T-helper 9 cell (primary cell): ENCODE data around the gene MAEA.
"Not testable (repeated sequence)": the region's sequence is repeated elsewhere in the genome, so short reads cannot be mapped to it uniquely, and the experiment has no call there.

Source experiments
- DNase-seq: peaks from one replicate; pipeline ENCODE4 v3.0.0-alpha.2; 2020

Gene MAEA

DNA sequence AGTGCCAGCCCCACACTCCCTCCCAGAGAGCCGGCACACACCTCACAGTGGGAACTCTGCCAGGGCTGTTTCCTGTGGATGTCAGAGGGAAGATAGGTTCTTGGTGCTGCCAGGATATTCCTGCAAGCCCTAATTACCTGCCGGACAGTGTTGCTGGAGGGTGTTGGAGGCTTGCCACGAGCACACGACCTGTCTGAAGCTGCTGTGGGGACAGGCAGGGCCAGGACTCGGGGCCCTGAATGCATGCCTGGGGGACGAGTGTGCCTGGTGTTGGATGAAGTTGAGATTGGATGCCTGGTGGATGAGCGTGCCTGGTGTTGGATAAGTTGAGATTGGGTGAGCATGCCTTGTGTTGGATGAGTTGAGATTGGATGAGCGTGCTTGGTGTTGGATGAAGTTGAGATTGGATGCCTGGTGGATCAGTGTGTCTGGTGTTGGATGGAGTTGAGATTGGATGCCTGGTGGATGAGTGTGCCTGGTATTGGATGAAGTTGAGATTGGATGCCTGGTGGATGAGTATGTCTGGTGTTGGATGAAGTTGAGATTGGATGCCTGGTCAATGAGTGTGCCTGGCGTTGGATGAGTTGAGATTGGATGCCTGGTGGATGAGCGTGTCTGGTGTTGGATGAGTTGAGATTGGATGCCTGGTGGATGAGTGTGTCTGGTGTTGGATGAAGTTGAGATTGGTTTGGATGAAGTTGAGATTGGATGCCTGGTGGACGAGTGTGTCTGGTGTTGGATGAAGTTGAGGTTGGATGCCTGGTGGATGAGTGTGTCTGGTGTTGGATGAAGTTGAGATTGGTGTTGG lies 34.1 kb downstream of the MAEA start:
- no peak for DNase-seq

DNA sequence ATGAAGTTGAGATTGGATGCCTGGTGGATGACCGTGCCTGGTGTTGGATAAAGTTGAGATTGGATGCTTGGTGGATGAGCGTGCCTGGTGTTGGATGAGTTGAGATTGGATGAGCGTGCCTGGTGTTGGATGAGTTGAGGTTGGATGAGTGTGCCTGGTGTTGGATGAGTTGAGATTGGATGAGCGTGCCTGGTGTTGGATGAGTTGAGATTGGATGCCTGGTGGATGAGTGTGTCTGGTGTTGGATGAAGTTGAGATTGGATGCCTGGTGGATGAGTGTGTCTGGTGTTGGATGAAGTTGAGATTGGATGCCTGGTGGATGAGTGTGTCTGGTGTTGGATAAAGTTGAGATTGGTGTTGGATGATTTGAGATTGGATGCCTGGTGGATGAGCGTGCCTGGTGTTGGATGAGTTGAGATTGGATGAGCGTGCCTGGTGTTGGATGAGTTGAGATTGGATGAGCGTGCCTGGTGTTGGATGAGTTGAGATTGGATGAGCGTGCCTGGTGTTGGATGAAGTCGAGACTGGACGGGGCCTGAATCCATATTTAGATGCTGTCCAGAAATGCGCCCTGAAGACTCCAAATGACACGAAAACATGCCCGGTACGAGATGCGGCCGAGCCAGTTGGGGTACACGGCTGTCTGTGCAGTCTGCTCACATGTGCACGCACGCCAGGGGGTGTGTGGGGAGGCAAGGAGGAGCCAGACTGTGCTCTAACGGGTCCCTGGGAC lies 34.9 kb downstream of the MAEA start:
- not testable (repeated sequence) for DNase-seq

DNA sequence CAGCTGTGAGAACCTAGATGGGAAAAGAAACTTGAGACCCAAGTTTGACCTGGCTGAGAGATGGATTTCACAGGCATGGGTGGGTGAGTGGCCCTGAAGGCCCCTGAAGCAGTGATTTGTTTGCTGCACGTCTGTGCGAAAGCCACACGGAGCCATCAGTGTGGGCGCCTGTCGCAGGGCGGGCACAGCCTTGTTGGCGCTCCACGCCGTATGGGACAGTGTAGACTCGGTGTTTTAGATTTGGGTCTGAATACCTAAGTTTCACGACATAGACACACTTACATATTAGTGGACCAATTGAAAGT lies 35.4 kb downstream of the MAEA start:
- DNase-seq: no peak

DNA sequence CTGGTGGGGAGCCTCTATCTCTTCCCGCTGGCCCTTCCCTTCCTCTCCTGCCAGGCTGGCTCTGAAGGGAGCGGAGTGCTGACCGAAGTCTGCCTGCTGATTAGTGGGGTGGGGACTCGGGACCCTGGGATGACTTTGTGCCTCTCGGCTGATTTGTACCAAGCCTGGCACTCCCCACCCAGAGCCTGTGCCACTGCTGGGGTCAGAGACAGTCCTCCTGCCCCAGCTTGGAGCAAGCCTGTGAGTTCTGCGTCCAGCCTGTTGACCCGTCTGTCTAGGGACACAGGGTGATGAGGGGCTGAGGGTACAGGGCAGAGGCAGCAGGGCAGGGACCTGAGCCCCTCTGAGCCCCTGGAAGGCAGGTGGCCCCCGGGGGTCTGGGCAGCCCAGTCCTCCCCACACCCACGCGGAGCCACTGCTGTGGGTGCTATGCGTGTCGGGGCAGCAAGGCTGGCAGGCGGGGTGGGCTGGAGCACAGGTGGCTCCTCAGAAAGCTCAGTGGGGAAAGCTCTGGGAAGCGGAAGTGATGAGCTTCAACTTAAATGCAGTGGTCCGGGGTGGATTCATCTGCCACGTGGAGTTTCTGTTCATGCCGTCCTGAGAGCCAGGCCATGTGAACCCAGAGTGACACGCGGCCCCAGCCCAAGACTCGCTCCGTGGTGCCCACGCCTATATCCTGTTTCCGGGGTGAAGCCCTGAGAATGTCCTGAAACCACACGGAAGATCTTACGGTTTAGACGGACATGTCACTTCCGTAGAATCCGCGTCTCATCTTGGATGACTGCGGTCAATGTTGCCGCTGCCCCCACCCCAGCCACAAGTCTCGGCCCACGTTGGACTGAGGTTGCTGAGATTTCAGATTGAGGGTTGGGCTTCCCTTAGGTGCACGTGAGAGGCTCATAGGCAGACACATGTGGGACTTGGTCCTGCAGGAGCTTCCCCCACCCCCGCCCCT lies 36.3 kb downstream of the MAEA start:
- no peak for DNase-seq

DNA sequence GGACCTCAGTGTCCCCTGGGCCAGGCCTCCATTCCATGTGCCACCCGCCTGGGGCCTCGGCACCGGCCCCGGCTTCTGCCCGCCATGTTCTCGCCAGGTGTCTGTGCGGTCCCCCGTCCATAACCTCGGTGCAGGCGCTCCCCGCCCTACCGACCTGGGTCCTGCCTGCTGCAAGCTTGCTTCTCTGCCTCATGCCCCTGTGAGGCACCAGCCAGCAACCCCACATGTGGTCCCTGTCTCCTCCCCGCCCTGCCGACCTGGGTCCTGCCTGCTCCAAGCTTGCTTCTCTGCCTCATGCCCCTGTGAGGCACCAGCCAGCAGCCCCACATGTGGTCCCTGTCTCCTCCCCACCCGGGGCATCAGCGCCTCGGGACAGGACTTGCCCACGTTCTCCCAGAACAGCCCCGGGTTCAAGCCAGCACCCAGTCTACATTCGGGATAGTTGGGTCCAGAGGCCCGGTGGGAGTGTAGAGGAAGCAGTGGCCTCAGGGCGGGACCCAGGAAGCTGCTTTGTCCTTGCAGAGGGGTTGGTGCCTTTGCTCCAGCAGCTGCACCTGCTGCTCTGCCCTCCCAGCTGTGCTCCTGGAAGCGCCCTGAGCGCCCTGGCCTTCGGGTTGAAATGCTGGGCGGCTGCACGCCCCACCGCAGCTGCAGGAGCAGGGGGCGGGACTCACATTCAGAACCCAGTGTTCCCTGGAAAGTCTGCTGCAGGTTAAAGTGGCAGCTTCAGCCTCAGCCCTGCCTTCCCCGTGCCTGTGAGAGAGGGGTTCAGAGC lies 37.2 kb downstream of the MAEA start:
- no peak for DNase-seq

DNA sequence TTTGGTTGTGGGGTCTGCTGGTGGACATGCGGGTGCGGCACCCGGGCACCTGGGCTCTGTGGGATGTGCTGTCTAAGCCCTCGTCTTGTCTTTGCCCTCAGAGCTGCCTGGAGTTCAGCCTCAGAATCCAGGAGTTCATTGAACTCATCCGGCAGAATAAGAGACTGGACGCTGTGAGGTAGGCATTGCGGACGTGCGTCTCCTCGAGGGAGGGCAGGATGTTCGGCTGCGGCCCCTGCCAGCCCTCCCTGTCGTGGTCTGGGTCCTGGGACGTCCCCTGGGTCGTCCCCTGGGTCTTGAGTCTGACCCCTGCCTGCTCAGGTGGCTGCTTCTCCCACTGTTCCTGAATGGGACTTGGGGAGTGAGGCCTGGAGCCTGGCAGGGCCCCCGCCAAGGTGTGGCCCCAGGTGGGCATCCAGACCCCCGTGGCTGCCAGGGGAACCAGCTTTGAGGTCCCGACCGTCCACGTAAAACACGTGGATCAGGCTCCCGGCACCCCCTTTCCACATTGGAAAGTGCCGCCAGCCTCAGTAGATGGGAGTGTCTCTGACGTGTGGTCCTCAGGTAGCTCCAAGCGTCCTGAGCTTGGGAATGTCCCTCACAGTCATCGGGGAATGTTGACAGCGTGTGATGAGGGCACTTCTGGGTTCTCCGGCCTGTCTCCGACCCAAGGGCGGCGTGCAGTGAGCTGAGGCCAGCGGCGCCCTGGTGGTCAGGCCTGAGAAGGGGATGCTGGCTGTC lies 38.0 kb downstream of the MAEA start:
- DNase-seq: no peak

DNA sequence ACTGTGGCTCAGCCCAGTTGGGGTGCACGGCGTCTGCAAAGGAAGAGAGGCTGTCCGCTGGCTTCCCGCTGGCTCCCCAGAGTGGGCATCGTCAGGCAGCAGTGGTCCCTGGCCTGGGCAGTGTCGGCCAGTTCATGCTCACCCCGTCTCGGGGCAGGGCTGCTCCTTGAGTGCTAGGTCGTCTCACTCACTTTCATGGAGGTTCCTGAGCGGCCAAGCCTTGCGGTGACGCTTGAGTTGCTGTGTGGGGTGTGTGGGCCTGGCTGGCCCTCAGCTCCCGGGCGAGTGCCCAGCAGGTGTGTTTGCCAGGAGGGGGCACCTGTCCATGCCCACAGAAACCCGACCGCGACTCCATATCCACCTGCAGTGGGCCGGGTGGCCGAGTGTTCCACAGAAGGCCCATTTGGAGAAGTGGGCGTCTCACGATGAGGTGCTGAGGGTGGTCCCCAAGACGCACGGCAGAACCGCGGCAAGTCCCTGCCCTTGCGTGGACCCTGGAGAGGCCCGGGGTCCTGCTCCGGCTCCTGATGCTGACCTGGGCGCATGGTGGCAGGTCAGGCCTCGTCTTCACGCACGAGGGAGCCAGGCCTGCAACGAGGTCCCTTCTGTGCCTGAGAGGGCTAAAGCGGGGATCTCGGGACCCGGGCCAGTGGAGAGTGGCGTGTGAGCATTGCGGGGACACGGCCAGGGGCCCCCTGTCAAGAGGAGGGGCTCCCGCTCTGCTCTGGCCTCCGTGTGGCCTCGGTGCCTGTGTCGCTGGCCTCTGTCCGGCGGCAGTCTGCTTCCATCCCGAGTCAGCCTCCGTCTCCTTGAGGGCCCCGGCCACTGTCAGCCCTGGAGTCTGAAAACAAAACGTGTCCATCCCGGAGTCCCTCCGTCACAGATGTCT lies 38.8 kb downstream of the MAEA start:
- no peak for DNase-seq

DNA sequence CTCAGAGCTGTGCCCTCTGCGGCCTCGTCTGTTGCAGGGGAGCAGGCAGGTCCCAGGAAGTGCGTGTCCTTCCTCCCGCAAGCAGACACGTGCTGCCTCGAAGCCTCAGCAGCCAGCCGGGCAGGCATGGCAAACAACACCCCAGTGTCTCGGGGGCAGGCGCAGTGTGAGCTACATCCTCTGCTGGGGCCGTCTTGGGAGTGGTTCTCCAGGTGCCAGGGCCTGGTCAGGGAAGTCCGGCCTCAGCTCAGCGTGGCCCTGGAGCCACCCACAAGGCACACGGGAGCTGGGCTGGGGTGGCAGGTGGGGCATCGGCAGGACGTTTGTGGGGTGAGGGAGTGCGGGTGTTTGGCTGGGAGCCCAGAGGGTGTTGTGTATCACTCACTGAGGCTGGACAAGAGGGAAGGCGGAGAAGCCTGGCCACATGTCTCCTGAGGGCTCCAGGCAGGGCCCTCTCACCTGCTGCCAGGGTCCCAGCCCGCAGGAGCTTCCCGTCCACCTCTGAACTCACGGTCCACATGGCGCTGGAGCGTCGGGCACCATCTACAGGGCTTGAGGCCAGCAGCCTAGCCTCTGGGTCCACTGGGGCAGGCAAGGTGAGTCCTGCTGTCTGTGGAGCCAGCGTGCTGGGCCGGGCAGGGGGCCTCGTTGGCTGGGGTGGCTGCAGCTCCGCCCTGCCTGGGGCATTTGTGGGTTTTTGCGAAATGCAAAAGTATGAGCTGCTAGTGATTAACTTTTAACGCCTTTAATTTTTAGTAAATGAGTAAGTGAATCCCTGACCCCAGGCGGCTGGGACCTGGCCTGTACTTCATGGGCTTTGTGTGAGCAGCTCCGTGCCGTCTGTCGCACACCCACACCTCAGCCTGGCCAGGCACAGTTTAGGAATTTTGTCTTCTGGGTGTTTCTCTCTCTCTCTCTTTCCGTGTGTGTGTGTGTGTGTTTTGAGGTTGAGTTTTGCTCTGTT lies 40.0 kb downstream of the MAEA start:
- peak; percentile 66 for DNase-seq

DNA sequence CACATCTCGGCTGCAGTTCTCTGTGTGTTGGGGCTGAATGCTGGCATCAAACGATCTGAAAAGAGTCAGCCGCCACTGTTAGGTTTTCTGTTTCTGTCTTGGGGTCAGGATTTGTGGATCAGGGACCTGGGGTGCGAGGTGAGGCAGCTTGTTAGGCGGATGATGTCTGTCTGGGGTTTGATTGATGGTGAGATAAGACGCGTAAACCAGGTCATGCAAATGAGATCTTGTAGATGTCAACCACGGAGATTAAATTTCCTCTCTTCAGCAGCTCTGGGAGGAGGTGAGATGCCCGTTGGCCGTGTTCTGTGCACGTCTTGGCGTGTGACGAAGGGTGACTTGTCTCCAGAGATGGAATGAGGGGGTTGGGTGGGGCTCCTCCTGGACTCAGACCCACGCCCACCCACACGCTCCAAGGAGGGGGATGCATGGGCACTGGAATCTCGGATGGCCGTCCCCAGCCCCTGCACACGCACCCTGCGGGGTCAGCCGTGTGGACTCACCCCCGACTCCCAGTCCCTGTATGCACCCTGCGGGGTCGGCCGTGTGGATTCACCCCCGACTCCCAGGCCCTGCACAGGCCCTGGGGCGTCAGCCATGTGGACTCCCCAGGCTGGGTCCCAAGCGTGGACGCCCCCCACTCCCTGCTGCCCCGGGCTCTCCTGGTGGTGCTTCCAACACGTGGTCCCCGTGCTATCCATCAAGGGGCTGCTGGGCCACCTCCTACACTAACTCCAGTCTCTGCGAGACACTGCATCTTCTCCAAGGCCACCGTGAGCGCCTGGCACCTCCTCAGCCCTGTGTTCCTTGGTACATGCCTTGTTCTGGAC lies 41.3 kb downstream of the MAEA start:
- DNase-seq: peak; percentile 55

DNA sequence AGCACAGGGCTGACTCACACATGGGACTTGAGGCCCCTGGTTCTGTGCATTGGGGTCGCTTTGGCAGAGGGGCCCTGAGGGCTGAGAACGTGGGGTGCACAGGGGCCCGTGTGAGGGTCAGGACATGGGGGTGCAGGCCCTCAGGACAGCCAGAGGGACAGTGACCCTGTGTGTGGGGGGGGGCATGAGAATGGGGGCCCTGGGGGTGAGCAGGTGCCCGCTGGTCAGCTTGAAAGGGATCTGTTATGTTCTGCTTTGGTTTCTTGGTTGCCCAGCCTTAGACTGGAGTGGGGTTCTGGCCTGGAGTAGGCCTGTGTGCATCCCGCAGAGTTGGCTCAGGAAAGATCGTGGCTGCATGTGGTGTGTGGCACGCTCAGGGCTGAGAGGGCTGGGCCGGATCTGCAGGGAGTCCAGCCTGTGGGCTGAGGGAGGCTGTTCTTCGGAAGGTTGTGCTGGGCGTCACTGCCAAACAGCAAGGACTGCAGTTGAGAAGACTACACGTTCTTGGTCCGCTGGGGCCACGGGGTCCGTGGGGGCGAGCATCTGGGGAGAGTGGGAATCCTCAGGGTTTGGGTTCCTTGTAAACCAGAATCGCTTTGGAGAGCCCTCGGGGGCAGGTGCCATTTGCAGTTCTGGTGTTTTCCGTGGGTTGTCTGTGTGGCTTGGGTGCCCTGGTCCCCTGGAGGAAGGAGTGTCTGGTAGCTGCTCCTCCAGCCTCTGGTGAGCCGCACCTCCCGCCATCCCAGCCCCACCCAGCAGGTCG lies 42.1 kb downstream of the MAEA start:
- DNase-seq: no peak

DNA sequence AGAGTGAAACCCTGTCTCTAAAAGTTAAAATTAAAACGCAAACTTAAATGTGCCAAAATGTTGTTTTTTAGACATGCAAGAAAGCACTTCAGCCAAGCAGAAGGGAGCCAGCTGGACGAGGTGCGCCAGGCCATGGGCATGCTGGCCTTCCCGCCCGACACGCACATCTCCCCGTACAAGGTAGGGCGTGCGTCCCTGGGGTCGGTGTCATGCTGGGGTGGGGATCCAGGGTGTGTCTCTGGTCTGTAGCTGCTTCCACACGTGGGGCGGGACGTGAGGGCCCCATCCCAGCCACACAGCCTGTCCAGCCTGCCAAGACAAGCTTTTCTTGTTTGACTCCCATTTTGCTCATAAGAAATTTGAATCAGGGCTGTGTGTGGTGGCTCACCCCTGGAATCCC lies 43.0 kb downstream of the MAEA start:
- DNase-seq: no peak

DNA sequence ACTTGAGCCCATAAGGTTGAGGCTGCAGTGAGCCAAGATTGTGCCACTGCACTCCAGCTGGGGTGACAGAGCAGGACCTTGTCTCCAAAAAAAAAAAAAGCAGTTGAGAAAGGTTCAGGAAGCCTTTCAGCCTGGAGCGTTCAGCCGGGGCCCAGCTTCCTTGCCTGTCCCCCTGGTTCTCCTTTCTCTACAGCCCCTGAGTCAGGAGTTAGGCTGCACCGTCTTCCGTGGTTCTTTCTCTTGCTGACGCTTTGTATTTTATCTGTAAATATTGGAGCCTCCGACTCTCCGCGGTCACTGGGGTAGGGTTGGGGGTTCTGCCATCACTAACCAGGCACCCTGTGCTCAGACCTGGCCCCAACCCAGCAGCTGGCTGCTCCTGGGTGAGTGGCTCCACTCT lies 43.6 kb downstream of the MAEA start:
- DNase-seq: no peak

DNA sequence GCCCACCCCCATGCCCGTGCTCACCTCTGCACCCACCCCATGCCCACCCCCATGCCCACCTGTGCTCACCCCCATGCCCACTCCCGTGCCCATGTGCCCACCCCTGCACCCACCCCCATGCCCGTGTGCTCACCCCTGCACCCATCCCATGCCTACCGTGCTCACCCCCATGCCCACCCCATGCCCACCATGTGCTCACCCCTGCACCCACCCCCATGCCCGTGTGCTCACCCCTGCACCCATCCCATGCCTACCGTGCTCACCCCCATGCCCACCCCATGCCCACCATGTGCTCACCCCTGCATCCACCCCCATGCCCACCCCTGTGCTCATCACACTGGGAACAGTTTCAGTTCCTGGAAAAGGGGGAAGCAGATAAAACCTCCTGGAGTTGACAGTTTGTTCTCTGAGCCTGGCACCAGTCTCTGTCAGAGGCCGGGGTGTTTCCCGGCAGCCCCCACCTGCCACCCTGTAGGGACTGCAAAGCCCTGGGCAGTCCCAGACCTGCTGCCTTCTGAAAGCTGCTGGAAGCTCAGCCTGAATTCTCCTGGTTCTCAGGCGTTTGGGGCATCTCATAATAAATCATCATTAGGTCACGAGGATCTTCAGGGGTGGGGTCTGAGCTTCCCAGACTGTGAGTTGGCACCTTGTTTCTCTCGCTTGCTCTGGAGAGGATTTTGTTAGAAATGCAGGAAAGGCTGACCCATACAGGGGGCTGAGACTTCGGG lies 44.3 kb downstream of the MAEA start:
- DNase-seq: not testable (repeated sequence)

DNA sequence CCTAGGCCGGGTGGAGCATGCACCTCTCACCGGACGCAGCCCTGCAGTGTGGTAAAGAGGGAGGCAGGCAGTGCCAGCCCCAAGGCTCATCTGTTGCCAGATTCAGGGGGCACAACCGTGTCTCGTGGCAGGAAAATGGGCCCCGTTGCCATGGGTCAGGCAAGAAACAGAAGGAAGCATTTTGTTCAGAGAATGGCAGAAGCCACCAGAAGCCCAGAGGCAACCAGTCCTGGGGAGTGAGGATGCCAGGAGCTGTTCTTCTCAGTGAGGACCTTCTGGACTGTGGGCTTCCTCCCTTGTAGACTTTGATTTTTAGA lies 44.8 kb downstream of the MAEA start:
- no peak for DNase-seq

DNA sequence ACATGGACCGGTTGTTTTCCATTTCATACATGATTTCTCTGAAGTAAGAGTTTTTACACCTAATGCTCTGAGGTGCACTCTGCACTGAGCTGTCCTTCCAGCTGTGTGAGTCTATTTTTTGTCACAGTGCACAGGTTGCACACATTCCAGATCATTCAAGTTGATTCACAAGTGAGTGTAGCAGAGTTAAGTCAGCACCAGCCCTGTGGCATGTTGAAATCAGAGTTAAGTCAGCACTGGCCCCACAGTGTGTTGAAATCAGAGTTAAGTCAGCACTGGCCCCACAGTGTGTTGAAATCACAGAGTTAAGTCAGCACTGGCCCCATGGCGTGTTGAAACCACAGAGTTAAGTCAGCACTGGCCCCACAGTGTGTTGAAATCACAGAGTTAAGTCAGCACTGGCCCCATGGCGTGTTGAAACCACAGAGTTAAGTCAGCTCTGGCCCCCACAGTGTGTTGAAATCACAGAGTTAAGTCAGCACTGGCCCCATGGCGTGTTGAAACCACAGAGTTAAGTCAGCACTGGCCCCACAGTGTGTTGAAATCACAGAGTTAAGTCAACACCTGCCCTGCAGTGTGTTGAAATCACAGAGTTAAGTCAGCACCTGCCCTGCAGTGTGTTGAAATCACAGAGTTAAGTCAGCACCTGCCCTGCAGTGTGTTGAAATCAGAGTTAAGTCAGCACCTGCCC lies 45.6 kb downstream of the MAEA start:
- not testable (repeated sequence) for DNase-seq

DNA sequence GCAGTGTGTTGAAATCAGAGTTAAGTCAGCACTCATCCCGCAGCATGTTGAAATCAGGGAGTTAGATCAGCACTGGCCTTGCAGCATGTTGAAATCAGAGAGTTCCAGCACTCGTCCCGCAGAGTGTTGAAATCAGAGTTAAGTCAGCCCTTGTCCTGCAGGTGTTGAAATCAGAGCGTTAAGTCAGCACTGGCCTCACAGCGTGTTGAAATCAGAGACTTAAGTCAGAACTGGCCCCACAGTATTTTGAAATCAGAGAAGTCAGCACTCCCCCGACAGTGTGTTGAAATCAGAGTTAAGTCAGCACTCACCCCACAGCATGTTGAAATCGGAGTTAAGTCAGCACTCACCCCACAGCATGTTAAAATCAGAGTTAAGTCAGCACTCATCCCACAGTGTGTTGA lies 46.4 kb downstream of the MAEA start:
- DNase-seq: no peak

DNA sequence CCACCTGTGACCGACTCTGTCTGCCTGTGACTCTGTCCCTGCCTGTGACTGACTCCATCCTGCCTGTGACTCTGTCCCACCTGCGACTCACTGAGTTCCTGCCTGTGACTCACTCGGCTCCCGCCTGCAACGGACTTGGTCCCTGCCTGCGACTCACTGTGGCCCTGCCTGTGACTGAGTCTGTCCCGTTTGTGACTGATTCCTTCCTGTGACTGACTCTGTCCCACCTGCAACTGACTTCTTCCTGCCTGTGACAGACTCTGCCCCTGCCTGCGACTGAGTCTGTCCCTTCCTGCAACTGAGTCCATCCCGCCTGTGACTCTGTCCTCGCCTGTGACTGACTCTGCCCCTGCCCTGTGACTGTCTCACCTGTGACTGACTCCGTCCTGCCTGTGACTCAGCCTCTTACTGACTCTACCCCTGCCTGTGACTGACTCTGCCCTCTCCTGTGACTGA lies 47.7 kb downstream of the MAEA start:
- DNase-seq: no peak
